ENCODE measurements around the gene LENG9.
A peak's percentile ranks its signal among the peaks of the same experiment; 100 is the strongest.
"Not testable (repeated sequence)": the region's sequence is repeated elsewhere in the genome, so short reads cannot be mapped to it uniquely, and the experiment has no call there.

LENG9 gene

DNA sequence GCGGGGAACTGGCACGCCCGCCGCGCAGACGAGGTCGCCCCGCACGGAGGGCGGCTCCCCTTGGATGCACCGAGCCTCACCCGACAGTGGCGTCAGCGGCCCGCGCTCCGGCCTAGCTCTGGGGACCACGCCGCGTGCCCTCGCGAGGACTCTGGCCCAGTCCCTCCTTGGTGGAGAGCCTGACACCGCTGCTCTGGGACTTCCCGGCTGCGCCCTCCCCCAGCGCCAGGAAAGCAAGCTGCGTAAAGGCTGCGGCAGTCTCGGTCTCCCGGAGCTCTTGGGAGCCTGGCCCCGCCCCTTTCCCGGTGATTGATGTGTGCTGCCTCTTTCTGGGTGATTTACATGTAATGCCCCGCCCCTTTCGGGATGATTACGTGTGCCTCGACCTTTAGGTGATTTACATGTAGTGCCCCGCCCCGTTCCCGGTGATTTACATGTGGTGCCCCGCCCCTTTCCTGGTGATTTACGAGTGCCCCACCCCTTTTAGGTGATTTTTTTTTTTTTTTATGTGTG, at the start of gene LENG9:
Gene LENG9, minus strand, starts transcription at position 248 of the 513 bp plus-strand sequence. CDS start 252 bp downstream, outside the sequence.
- DNase-seq: peak; percentile 87 to 93

GRCh38 chr19:54509200-54509940, 45.8 kb upstream of the LENG9 start:
- DNase-seq: not testable (repeated sequence)

DNA sequence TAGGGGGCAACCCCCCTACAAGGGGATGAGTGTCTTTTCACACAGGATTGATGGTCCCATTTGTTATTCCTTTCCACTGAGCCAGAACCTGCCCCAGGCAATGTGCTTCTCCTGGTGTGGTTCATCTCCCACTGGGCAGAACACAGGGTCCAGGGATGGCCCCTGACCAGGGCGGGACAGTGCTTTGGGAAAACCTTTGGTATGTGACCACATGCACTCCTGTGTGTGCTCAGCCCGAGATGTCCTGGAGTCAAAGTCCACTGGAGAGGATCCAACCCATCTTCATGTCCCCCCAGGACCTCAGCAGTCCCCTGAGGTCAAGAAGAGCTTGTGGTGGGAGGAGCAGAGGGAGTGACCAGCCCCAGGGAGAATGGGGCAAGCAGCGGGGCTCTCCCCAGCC, 44.9 kb upstream of the LENG9 start:
- DNase-seq: not testable (repeated sequence)

DNA sequence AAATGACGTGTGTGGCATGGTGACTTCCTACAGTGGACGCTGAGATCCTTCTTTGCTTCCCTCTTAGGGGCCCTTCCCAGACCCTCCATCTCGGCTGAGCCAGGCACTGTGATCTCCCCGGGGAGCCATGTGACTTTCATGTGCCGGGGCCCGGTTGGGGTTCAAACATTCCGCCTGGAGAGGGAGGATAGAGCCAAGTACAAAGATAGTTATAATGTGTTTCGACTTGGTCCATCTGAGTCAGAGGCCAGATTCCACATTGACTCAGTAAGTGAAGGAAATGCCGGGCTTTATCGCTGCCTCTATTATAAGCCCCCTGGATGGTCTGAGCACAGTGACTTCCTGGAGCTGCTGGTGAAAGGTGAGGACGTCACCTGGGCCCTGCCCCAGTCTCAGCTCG, 44.2 kb upstream of the LENG9 start:
- DNase-seq: no peak

DNA sequence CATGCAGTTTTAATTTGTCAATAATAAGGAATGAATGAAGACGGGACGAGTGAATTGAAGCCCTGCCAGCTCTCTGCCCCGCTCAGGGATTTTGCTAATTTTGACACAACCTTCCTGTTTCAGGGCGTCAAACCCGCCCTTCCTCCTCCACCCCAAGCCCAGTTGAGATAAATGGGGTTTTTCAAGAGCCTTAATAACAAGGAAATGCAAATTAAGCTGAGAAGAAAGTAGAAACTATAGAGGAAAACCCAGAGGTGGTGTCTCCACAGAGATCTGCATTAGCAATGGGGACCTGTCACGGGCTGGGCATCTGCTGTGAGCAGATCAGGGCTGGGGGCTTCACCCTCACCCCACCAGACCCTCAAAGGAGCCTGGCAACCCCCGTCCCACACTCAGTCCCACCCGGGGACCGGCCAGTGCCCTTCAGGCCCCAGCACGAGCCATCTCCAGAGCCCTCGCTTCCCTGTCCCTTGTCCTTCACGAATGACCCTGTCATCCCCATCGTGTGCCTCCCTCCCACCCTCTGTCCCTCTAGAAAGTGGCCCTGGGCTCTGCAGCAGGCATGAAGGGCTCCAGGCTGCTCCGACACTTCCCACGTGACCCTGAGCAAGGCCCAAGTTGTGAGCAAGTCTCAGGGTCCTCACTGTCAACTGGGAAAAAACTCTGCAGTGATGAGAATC, 43.6 kb upstream of the LENG9 start:
- DNase-seq: not testable (repeated sequence)

DNA sequence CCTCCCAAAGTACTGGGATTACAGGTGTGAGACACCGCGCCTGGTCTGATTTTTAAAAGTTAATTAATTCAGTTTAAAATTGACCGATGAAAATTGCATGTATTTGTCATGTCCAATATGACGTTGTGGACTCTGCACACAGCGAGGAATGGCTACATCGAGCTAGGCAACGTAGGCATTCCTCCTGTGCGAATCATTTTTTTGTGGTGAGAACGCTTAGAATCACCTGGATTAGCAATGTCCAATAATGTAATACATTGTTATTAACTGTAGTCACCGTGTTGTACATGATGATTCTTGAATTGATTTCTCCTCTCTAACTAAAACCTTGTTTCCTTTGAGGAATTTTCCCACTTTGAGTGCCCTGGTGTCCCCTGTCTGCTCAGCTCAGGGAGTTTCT, 42.5 kb upstream of the LENG9 start:
- DNase-seq: no peak

DNA sequence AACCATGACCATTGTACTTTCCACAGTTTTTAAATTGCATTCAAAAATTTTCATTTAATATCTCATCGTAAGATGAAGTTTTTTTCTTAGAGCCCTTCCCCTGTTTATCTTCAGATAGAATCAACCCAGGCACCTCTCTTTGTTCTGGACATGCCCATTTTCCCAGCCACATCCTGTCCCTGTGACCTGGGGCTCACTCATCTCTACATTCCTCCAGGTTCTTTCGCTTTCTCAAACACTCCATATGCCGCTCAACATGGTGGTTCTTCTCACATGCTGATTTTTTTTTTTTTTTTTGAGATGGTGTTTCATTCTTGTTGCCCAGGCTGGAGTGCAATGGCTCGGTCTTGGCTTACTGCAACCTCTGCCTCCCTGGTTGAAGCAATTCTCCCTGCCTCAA, 42.0 kb upstream of the LENG9 start:
- not testable (repeated sequence) for DNase-seq

DNA sequence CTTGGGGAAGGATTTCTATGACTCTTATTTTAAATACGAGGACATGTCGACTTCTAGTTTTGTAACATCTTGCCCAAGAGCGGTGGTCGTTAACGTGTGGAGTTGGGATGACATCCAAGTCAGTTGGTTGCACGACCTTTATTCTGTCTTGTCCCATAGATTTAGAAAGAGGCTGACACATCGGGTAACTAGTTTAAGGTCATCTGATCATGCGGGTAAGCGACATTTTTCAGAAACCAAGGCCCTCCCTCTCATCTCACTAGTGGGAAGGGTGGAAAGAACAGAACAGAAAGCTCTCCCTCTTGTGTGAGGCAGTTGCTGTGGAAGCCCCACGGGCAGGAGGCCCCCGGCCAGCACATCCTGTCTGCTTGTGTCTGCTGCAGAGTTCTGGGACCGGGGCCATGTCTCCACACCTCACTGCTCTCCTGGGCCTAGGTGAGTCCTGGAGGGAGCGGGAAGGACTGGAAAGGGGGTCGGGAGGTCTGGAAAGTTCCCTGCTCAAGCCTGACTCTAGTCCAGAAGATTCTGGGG, 39.0 kb upstream of the LENG9 start, which contains the start of gene LAIR2:
Gene LAIR2, plus strand, starts transcription at position 314 of the 531 bp plus-strand sequence. Its CDS starts 88 bp downstream, at position 402.
- no peak for DNase-seq

GRCh38 chr19:54498451-54498772, 34.8 kb upstream of the LENG9 start:
- DNase-seq: not testable (repeated sequence)

DNA sequence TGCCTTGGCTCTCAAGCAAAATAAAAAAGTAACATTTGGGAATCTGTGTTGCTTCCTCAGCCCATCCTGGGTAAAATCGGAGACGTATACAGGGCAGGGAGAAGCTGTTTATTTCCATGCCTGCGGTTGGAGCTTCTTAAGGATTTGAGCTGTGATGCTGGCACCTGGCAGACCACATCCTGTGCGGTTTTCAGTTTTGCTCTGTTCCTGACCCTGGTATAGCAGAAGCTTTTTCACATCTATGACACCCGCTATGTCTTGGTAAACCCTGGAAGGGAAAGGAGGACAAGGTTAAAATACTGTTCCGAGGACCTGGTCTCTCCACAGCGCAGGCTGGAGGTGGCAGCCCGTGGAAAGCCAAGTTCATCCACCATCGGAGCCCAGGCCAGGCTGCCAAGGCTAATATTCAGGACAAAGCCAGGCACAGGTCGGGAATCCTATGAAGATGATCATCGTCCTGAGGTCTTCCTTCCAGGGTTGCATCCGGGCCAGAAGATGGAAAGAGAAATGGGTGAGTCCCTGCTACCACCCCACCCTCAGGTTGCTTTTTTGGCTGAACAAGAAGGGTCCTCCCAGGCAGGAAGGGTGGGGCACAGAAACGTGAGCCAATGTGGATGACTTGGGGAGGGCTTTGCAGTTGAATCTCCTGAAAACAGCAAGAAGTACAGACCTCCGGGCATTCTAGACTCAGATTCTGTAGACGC, 34.3 kb upstream of the LENG9 start:
- DNase-seq: not testable (repeated sequence)

- not testable (repeated sequence) for DNase-seq
Observed at GRCh38 chr19:54495284-54495683, 31.7 kb upstream of the LENG9 start.

DNA sequence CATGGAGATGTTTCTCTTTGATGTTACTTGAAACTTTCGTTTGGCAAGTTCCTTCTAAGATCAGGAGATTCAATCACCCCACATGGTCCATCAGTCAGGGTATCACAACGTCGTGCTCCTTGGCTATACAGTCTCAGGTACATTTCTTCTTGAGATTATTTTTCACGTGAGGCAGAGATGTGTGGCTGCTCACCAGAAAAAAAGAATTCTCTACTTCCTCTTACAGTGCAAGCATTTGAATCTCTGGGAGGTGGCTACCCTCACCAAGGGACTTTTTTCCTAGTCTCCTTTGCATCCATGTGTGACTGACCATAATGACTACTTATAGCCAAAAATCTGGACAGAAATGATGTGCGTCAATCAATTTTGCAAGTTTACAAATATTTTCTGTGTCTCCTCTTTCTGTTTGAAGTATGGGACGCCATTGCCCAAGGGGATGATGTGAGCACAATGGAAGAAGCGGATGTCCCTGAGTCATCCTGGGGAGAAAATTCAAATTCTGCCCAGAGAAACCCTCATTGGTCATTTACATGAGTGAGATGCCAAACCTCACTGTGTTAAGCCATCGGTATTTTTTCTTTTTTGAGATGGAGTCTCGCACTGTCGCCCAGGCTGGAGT, 30.5 kb upstream of the LENG9 start:
- DNase-seq: no peak

DNA sequence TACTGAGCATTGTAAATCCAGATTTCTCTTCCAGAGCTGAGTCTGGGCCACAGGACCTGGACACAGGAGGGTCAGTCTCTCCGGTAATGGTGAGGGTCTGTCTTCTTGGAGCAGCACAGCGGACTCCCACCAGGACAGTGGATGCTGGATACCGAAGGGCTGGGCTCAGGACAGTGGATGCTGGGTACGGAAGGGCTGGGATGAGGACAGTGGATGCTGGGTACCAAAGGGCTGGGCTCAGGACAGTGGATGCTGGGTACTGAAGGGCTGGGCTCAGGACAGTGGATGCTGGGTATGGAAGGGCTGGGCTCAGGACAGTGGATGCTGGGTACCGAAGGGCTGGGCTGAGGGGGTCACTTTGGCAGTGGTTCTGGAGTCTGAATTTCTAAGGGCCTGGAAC, 29.5 kb upstream of the LENG9 start:
- not testable (repeated sequence) for DNase-seq

DNA sequence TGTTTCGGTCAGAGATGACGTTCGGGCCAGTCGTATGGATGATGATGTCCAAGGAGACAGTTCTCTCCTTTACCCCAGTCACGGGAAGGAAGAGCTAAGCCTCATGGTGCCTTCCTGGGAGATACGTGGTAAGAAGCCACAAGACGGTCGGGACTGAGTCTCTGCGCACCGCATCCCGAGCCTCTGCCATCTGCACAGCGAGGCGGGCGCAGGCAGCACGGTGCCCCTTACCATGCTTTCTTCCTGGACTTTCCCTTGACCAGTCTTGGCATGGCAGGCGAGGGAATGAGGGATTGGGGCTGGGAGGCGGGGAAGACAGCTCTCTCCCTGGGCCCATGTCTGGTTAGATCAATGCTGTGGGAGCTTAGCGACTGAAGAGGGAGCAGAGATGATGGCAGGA, 29.0 kb upstream of the LENG9 start:
- no peak for DNase-seq

- no peak for DNase-seq
Observed at GRCh38 chr19:54489766-54490165, 26.2 kb upstream of the LENG9 start.

DNA sequence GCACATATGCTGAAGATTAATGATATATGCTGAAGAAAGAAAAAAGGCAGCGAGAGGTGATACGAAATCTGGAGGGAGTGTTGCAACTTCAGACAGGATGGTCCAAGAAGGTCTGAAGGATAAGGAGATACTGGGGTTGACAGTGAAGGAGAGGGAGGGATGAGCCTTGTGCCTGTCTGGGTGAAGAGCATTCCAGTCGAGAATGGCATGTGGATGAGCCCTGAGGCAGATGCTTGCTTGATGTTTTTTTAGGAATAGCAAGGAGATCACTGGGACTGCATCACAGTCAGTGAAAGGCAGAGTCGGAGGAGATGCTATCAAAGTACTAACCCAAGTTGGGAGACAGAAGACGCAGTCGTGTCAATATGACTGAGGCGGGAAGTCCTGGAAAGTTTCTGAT, 25.8 kb upstream of the LENG9 start:
- no peak for DNase-seq

DNA sequence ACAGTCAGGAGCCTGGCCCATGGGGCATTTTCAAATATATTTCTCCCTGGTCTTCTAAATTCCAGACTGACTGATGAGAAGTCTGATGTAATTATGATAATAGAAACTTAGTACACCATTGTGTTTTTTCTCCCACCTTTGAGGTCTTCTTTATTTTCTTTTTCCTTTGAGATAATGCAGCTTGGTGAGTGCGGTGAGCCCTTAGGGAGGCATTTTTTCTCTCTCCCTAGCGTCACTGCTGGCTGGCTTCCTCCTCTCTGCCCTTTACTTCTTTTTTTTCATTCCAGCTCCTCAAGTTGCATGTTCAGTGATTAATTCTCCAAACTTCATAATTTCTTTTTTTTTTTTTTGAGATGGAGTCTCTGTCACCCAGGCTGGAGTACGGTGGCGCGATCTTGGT, 22.3 kb upstream of the LENG9 start:
- DNase-seq: no peak

DNA sequence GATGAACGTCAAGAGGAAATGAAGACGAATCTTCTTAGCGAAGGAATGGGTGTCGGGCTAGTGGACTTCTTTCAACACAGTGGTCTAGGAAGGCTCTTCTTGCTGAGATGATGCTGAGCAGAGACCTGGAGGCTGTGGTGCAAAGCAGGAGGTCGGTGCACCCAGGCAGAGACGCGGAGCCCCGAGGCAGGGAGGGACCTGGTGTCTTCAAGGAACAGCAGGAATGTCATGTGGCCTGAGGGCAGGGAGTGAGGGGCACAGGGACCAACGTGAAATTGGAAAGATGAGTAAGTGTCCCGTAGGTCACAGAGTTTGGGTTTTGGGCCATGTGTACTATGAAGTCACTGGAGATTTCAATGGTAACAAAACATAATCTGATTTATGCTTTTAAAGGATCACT, 20.9 kb upstream of the LENG9 start:
- no peak for DNase-seq

DNA sequence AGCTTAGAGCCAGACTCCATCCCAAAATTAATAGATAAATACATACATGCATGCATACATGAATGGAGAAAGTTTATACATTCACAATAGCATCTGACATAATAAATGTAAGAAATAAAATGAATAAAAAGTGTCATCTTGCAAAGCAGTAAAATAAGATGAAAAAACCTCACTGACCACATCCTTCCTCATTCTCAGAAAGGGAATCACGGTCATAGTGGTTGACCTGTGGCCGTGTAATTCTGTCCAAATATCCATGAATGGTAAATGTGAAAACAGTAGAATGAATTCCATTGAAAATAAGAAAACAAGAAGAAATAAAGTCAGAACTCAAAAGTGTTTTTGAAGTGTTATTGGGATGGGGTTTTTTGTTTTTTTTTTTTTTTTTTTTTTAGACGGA, 19.3 kb upstream of the LENG9 start:
- no peak for DNase-seq

- peak; percentile 27 to 57 for DNase-seq
Observed at GRCh38 chr19:54481326-54481930, 17.9 kb upstream of the LENG9 start.

GRCh38 chr19:54480051-54480450, 16.5 kb upstream of the LENG9 start:
- DNase-seq: no peak

DNA sequence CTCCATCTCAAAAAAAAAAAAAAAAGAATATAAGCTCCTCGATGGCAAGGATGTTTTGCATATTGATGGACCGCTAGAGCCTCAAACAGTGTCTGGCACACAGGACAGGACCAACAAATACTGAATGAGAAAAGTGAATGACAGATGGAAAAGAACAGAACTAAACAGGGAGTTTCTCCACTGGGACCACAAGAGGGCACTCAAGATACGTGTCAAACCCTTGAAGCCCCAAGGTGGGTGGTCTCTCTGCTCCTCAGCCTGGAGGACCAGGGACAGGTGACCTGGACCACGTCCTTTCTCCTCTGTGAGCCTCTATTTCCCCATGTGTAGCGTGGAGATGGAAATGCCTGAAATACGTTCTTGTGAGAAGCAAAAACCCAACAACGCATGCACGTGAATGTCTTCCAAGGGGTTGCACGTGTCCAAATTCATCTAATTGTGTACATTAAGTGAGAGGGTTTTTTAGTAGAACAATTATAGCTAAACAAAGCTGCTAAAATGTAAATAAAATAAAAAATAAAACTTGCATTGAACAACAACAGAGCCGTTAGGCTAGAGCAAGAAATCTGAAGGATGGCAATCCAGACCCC, 15.2 kb upstream of the LENG9 start:
- peak; percentile 9 to 46 for DNase-seq

All from NCI-H2081 (cell line).